Mesenchymal stem cell (in vitro differentiated cells and primary cell): ENCODE data around the gene DNAJC24.

Experiments
- DNase-seq: peaks from one replicate; pipeline ENCODE4 v3.0.0-alpha.2; 2013
- H2AFZ ChIP-seq: one replicate; pipeline ENCODE4 v1.6.1; 2013; ENCODE audit warnings: low read depth, mild to moderate bottlenecking, control low read depth, inconsistent platforms, low read length, moderate library complexity
- H2AK5ac ChIP-seq: 2 replicates; pipeline ENCODE4 v1.6.1; 2013; ENCODE audit warnings: low read length, moderate library complexity, mild to moderate bottlenecking, inconsistent platforms; ENCODE audit not compliant: severe bottlenecking
- H2BK120ac ChIP-seq: one replicate; pipeline ENCODE4 v1.6.1; 2013; ENCODE audit warnings: low read depth, mild to moderate bottlenecking, inconsistent platforms, low read length, moderate library complexity
- H2BK12ac ChIP-seq, 2 experiments: one replicate each; pipeline ENCODE4 v1.6.1; 2013; ENCODE audit warnings: inconsistent platforms in 2 of 2, low read length in 2 of 2, mild to moderate bottlenecking in 2 of 2, moderate library complexity in 2 of 2, control low read depth in 1 of 2
- H2BK15ac ChIP-seq: one replicate; pipeline ENCODE4 v1.6.1; 2013; ENCODE audit warnings: mild to moderate bottlenecking, low read depth, inconsistent platforms; ENCODE audit not compliant: poor library complexity, severe bottlenecking
- H2BK5ac ChIP-seq: 2 replicates; pipeline ENCODE4 v1.6.1; 2013; ENCODE audit warnings: low read depth, mild to moderate bottlenecking, low read length, control low read depth, inconsistent platforms; ENCODE audit not compliant: poor library complexity, severe bottlenecking
- H3K14ac ChIP-seq, 2 experiments: one replicate each; pipeline ENCODE4 v1.6.1; 2013; ENCODE audit warnings: inconsistent platforms in 2 of 2, low read length in 2 of 2, control low read depth in 1 of 2, mild to moderate bottlenecking in 1 of 2, moderate library complexity in 1 of 2
- H3K18ac ChIP-seq, 2 experiments: one replicate each; pipeline ENCODE4 v1.6.1; 2013; ENCODE audit warnings: inconsistent platforms in 2 of 2, low read length in 2 of 2, control low read depth in 1 of 2, low read depth in 1 of 2, mild to moderate bottlenecking in 1 of 2
- H3K23ac ChIP-seq, 2 experiments: one replicate each; pipeline ENCODE4 v1.6.1; 2013; ENCODE audit warnings: inconsistent platforms in 2 of 2, low read length in 2 of 2, mild to moderate bottlenecking in 2 of 2, moderate library complexity in 2 of 2, control low read depth in 1 of 2
- H3K27ac ChIP-seq: 2 replicates; pipeline ENCODE4 v1.5.1; 2013; ENCODE audit warnings: mild to moderate bottlenecking, moderate library complexity, low read length, control low read depth, inconsistent platforms; ENCODE audit not compliant: poor library complexity, severe bottlenecking
- H3K27me3 ChIP-seq, 2 experiments: 2 replicates each; pipeline versions ENCODE4 v1.6.1 to v1.7.0; 2013; ENCODE audit warnings: low read length in 2 of 2, mild to moderate bottlenecking in 2 of 2, moderate library complexity in 2 of 2, control low read depth in 1 of 2, inconsistent platforms in 1 of 2; ENCODE audit not compliant: control insufficient read depth in 1 of 2, insufficient read depth in 1 of 2
- H3K36me3 ChIP-seq, 2 experiments: 2 replicates each; pipeline versions ENCODE4 v1.6.1 to v1.7.0; 2013; ENCODE audit warnings: low read length in 2 of 2, control low read depth in 1 of 2, inconsistent platforms in 1 of 2, low read depth in 1 of 2, mild to moderate bottlenecking in 1 of 2; ENCODE audit not compliant: insufficient read depth in 2 of 2, control insufficient read depth in 1 of 2
- H3K4ac ChIP-seq, 2 experiments: one replicate each; pipeline ENCODE4 v1.6.1; 2013; ENCODE audit warnings: inconsistent platforms in 2 of 2, low read length in 2 of 2, mild to moderate bottlenecking in 2 of 2, moderate library complexity in 2 of 2, control low read depth in 1 of 2, low read depth in 1 of 2
- H3K4me1 ChIP-seq: 2 replicates; pipeline ENCODE4 v1.6.1; 2013; ENCODE audit warnings: low read depth, low read length, control low read depth; ENCODE audit not compliant: control insufficient read depth, insufficient read depth
- H3K4me2 ChIP-seq: 2 replicates; pipeline ENCODE4 v1.6.1; 2013; ENCODE audit warnings: low read length, mild to moderate bottlenecking, inconsistent platforms; ENCODE audit not compliant: poor library complexity, severe bottlenecking
- H3K4me3 ChIP-seq, 2 experiments: 2 replicates each; pipeline versions ENCODE4 v1.5.1 to v1.7.0; 2013; ENCODE audit warnings: low read length in 2 of 2, mild to moderate bottlenecking in 2 of 2, control low read depth in 1 of 2, low read depth in 1 of 2; ENCODE audit not compliant: insufficient read depth in 1 of 2
- H3K79me1 ChIP-seq: replicated peaks from 2 replicates; pipeline ENCODE4 v1.6.1; 2013; ENCODE audit warnings: mild to moderate bottlenecking, control low read depth, low read length, inconsistent platforms; ENCODE audit not compliant: poor library complexity, severe bottlenecking
- H3K9ac ChIP-seq: 2 replicates; pipeline ENCODE4 v1.7.0; 2013; ENCODE audit warnings: mild to moderate bottlenecking, low read length, moderate library complexity
- H3K9me3 ChIP-seq: 2 replicates; pipeline ENCODE4 v1.7.0; 2013; ENCODE audit warnings: mild to moderate bottlenecking, low read length; ENCODE audit not compliant: control insufficient read depth
- H4K8ac ChIP-seq: one replicate; pipeline ENCODE4 v1.6.1; 2013; ENCODE audit warnings: inconsistent platforms, mild to moderate bottlenecking, low read length, moderate library complexity
- H4K91ac ChIP-seq: one replicate; pipeline ENCODE4 v1.6.1; 2013; ENCODE audit warnings: mild to moderate bottlenecking, low read length, inconsistent platforms
- WGBS: methylation state at CpG from one replicate; pipeline ENCODE4 v1.1.7; 2013; ENCODE audit warnings: mixed read lengths; 5-methylcytosine and 5-hydroxymethylcytosine counted together

The DNAJC24 gene

GRCh38 chr11:31422703-31423102, 53.0 kb downstream of the DNAJC24 start:
- no peak for DNase-seq
- H3K14ac ChIP-seq = no peak overlapping the region
- H3K9ac ChIP-seq = no peak overlapping the region
- H3K27ac ChIP-seq = no peak overlapping the region
- H2AK5ac ChIP-seq = no peak overlapping the region
- no peak overlapping the region for H2BK5ac ChIP-seq
- H3K23ac ChIP-seq = no peak overlapping the region
- no peak overlapping the region for H4K8ac ChIP-seq
- H3K4ac ChIP-seq = no peak overlapping the region
- no peak overlapping the region for H2BK120ac ChIP-seq
- no peak overlapping the region for H2AFZ ChIP-seq
- H3K4me2 ChIP-seq = no peak overlapping the region
- H3K4me3 ChIP-seq = no peak overlapping the region
- peaks cover 2% of the 10 kb centered on the region for H3K79me1 ChIP-seq
- H2BK15ac ChIP-seq = no peak overlapping the region
- no peak overlapping the region for H2BK12ac ChIP-seq
- H3K27me3 ChIP-seq = no peaks in the 10 kb centered on the region
- no peaks in the 10 kb centered on the region for H3K36me3 ChIP-seq
- H3K4me1 ChIP-seq = no peaks in the 10 kb centered on the region
- H3K18ac ChIP-seq = no peak overlapping the region
- H3K9me3 ChIP-seq = no peaks in the 10 kb centered on the region
- no peak overlapping the region for H4K91ac ChIP-seq
- 94% methylated on average over 1 of the region's 1 CpG for WGBS

- no peak overlapping the region for H4K91ac ChIP-seq
- no peaks in the 10 kb centered on the region for H3K4me1 ChIP-seq
- H2BK120ac ChIP-seq = no peak overlapping the region
- H3K27me3 ChIP-seq = no peaks in the 10 kb centered on the region
- no peak overlapping the region for H3K4me2 ChIP-seq
- H3K79me1 ChIP-seq = peaks cover 2% of the 10 kb centered on the region
- H2AK5ac ChIP-seq = no peak overlapping the region
- H3K4me3 ChIP-seq = no peak overlapping the region
- no peak overlapping the region for H2BK12ac ChIP-seq
- peaks cover 0 to 4% of the 10 kb centered on the region in 2 experiments for H3K36me3 ChIP-seq
- H2BK5ac ChIP-seq = no peak overlapping the region
- no peak overlapping the region for H3K4ac ChIP-seq
- H3K23ac ChIP-seq = no peak overlapping the region
- no peak overlapping the region for H3K18ac ChIP-seq
- H3K9ac ChIP-seq = no peak overlapping the region
- no peaks in the 10 kb centered on the region for H3K9me3 ChIP-seq
- no peak overlapping the region for H4K8ac ChIP-seq
- H2BK15ac ChIP-seq = no peak overlapping the region
- no peak overlapping the region for H3K14ac ChIP-seq
- no peak overlapping the region for H2AFZ ChIP-seq
- no peak for DNase-seq
- no peak overlapping the region for H3K27ac ChIP-seq
These were observed 55.0 kb downstream of the DNAJC24 start for GRCh38 chr11:31424652-31425051.

- H2BK15ac ChIP-seq = no peak overlapping the region
- H3K4me1 ChIP-seq = no peaks in the 10 kb centered on the region
- H2BK120ac ChIP-seq = no peak overlapping the region
- WGBS = no CpG with 5 or more reads among the region's 1 CpG
- H3K14ac ChIP-seq = no peak overlapping the region
- H4K8ac ChIP-seq = no peak overlapping the region
- H3K27ac ChIP-seq = no peak overlapping the region
- no peak overlapping the region for H3K4me3 ChIP-seq
- no peak overlapping the region for H3K9ac ChIP-seq
- H3K4me2 ChIP-seq = no peak overlapping the region
- no peak overlapping the region for H2AFZ ChIP-seq
- no peak overlapping the region for H2BK12ac ChIP-seq
- H3K18ac ChIP-seq = no peak overlapping the region
- no peak overlapping the region for H3K4ac ChIP-seq
- H3K9me3 ChIP-seq = no peaks in the 10 kb centered on the region
- no peak for DNase-seq
- no peak overlapping the region for H2AK5ac ChIP-seq
- H3K27me3 ChIP-seq = no peaks in the 10 kb centered on the region
- H3K79me1 ChIP-seq = no peaks in the 10 kb centered on the region
- no peak overlapping the region for H3K23ac ChIP-seq
- H3K36me3 ChIP-seq = peaks cover 0 to 25% of the 10 kb centered on the region in 2 experiments
- H4K91ac ChIP-seq = no peak overlapping the region
- H2BK5ac ChIP-seq = no peak overlapping the region
These were observed 64.2 kb downstream of the DNAJC24 start for GRCh38 chr11:31433851-31434250.

- H2AFZ ChIP-seq = no peak overlapping the region
- H3K14ac ChIP-seq = no peak overlapping the region
- H3K79me1 ChIP-seq = no peaks in the 10 kb centered on the region
- peak; percentile 38 for DNase-seq
- H3K23ac ChIP-seq = no peak overlapping the region
- no peaks in the 10 kb centered on the region for H3K36me3 ChIP-seq
- no peak overlapping the region for H2BK12ac ChIP-seq
- no peak overlapping the region for H3K9ac ChIP-seq
- H2BK15ac ChIP-seq = no peak overlapping the region
- H3K4ac ChIP-seq = no peak overlapping the region
- peak overlapping the region; percentile 12 for H3K27ac ChIP-seq
- H3K18ac ChIP-seq = no peak overlapping the region
- no peaks in the 10 kb centered on the region for H3K9me3 ChIP-seq
- H4K91ac ChIP-seq = no peak overlapping the region
- H3K4me2 ChIP-seq = no peak overlapping the region
- no peaks in the 10 kb centered on the region for H3K4me1 ChIP-seq
- no peak overlapping the region for H2BK5ac ChIP-seq
- no peak overlapping the region for H2AK5ac ChIP-seq
- no peak overlapping the region for H4K8ac ChIP-seq
- no peaks in the 10 kb centered on the region for H3K27me3 ChIP-seq
- no peak overlapping the region for H2BK120ac ChIP-seq
- no peak overlapping the region for H3K4me3 ChIP-seq
- no CpG with 5 or more reads among the region's 2 CpGs for WGBS
These were observed 68.2 kb downstream of the DNAJC24 start for GRCh38 chr11:31437742-31438435.
